SK-N-SH (cell line): ENCODE data around the gene CDH19.

Experiments used
- CTCF ChIP-seq: fragments of 200-600 bp; sonication (generic); IDR thresholded peaks from 2 replicates; pipeline ENCODE4 v1.6.1; 2017; ENCODE audit warnings: antibody characterized with exemption, mild to moderate bottlenecking, moderate library complexity
- EP300 ChIP-seq, 2 experiments: IDR thresholded peaks; 2 replicates each; pipeline versions ENCODE4 v1.4.0 to v1.6.1; 2012; ENCODE audit warnings: borderline replicate concordance in 1 of 2, low read depth in 1 of 2, low read length in 1 of 2
- GATA2 ChIP-seq: sonication (generic); formaldehyde crosslinking; IDR thresholded peaks from 2 replicates; pipeline ENCODE4 v1.5.0; 2020; ENCODE audit warnings: mild to moderate bottlenecking, missing genetic modification reagents
- MXI1 ChIP-seq: IDR thresholded peaks from 2 replicates; pipeline ENCODE4 v1.6.1; 2012; ENCODE audit warnings: mild to moderate bottlenecking, low read depth, low read length, improper control_type of control experiment
- POLR2AphosphoS5 ChIP-seq: IDR thresholded peaks from 2 replicates; pipeline ENCODE4 v1.6.1; 2012; ENCODE audit warnings: low read depth, low read length
- RAD21 ChIP-seq: IDR thresholded peaks from 2 replicates; pipeline ENCODE4 v1.6.1; 2012; ENCODE audit warnings: mild to moderate bottlenecking, low read length
- RFX5 ChIP-seq: IDR thresholded peaks from 2 replicates; pipeline ENCODE4 v1.6.1; 2012; ENCODE audit warnings: mild to moderate bottlenecking, improper control_type of control experiment, low read length
- TAF1 ChIP-seq: IDR thresholded peaks from 2 replicates; pipeline ENCODE4 v1.6.1; 2012; ENCODE audit warnings: low read depth, mild to moderate bottlenecking, low read length, moderate library complexity, borderline replicate concordance
- YY1 ChIP-seq: IDR thresholded peaks from 2 replicates; pipeline ENCODE4 v1.4.0; 2012; ENCODE audit warnings: low read depth, mild to moderate bottlenecking
- TF ChIP-seq, protein P1 (sequence below): fragments of 150-350 bp; IDR thresholded peaks from 2 replicates; pipeline ENCODE4 v1.6.1; 2017; ENCODE audit warnings: antibody characterized with exemption, low read length, low read depth, borderline replicate concordance
- TF ChIP-seq, protein P2 (sequence below): IDR thresholded peaks from 2 replicates; pipeline ENCODE4; 2012

- TF ChIP-seq GATA2 (CRISPR knock-in tag) (no peak), CTCF (no peak), MXI1 (no peak), POLR2AphosphoS5 (no peak), YY1 (no peak), EP300 (IDR thresholded peaks at IDR 0.05; ENCODE audit: borderline replicate concordance in 1 of 2, low read depth in 1 of 2, low read length in 1 of 2) (no peak), RFX5 (no peak), RAD21 (no peak), TAF1 (no peak)
- TF ChIP-seq, protein P1, sequence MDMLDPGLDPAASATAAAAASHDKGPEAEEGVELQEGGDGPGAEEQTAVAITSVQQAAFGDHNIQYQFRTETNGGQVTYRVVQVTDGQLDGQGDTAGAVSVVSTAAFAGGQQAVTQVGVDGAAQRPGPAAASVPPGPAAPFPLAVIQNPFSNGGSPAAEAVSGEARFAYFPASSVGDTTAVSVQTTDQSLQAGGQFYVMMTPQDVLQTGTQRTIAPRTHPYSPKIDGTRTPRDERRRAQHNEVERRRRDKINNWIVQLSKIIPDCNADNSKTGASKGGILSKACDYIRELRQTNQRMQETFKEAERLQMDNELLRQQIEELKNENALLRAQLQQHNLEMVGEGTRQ: no peak
- TF ChIP-seq, protein P2, sequence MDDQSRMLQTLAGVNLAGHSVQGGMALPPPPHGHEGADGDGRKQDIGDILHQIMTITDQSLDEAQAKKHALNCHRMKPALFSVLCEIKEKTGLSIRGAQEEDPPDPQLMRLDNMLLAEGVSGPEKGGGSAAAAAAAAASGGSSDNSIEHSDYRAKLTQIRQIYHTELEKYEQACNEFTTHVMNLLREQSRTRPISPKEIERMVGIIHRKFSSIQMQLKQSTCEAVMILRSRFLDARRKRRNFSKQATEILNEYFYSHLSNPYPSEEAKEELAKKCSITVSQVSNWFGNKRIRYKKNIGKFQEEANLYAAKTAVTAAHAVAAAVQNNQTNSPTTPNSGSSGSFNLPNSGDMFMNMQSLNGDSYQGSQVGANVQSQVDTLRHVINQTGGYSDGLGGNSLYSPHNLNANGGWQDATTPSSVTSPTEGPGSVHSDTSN: no peak
Observed at GRCh38 chr18:66553824-66554223, 50.1 kb downstream of the CDH19 start.
